B cell (primary cell): Measurements from ENCODE around the gene FUOM. TPM values are rescaled to one million over a fixed set of nuclear protein-coding genes. Genes with fewer than 3 reads are reported as not detected.

Experiments used
- ATAC-seq: fragments of 200-7000 bp; cut with Tn5 transposase; one replicate; pipeline ENCODE4 v1.10.0; 2021; ENCODE audit warnings: low read depth, mild to moderate bottlenecking, moderate number of reproducible peaks, moderate library complexity
- CTCF ChIA-PET: fragments of 350-600 bp; sonication (Branson Sonifier 250); formaldehyde crosslinking; loops from one replicate; lab custom pipeline; 2021; ENCODE audit warnings: antibody characterized with exemption, inconsistent platforms; lab: Charles Lee
- POLR2A ChIA-PET: fragments of 350-600 bp; sonication (Branson Sonifier 250); formaldehyde crosslinking; loops from one replicate; lab custom pipeline; 2021; ENCODE audit warnings: antibody characterized with exemption; lab: Charles Lee
- DNase-seq: peaks from one replicate; pipeline ENCODE4 v3.0.0; 2013
- H2AFZ ChIP-seq: 2 replicates; pipeline ENCODE4 v1.6.1; 2012; ENCODE audit warnings: mild to moderate bottlenecking, low read depth, low read length; ENCODE audit not compliant: insufficient read depth, poor library complexity, severe bottlenecking
- H3K27ac ChIP-seq, 2 donors: 1 replicate in 1 of 2; 2 replicates in 1 of 2; pipeline ENCODE4 v1.5.1; 2012 to 2013; ENCODE audit warnings: low read length in 2 of 2, mild to moderate bottlenecking in 2 of 2, moderate library complexity in 1 of 2
- H3K27me3 ChIP-seq, 4 experiments: fragments of 200-600 bp in 1 of 4; sonication (generic) in 1 of 4; replicated peaks in 1 of 4; 1 replicate in 2 of 4; 2 replicates in 2 of 4; pipeline versions ENCODE4 v1.6.1 to v1.7.0; 2013 to 2016; ENCODE audit warnings: low read length in 3 of 4, mild to moderate bottlenecking in 2 of 4, mixed read lengths in 1 of 4, moderate library complexity in 1 of 4; ENCODE audit not compliant: insufficient read depth in 4 of 4, control insufficient read depth in 3 of 4; ENCODE audit errors: control extremely low read depth in 1 of 4
- H3K36me3 ChIP-seq, 2 experiments: replicated peaks in 1 of 2; 1 replicate in 1 of 2; 2 replicates in 1 of 2; pipeline versions ENCODE4 v1.6.1 to v1.7.1; 2013; ENCODE audit warnings: low read length in 1 of 2; ENCODE audit not compliant: insufficient read depth in 2 of 2, control insufficient read depth in 1 of 2; ENCODE audit errors: control extremely low read depth in 1 of 2, extremely low read depth in 1 of 2
- H3K4me1 ChIP-seq, 2 donors: fragments of 200-600 bp in 1 of 2; sonication (generic) in 1 of 2; 1 replicate in 1 of 2; 2 replicates in 1 of 2; pipeline versions ENCODE4 v1.5.1 to v1.6.1; 2013 to 2017; ENCODE audit warnings: low read length in 2 of 2; ENCODE audit not compliant: control insufficient read depth in 2 of 2, insufficient read depth in 2 of 2
- H3K4me2 ChIP-seq: replicated peaks from 2 replicates; pipeline ENCODE3; 2012; ENCODE audit warnings: mild to moderate bottlenecking, low read depth, low read length; ENCODE audit not compliant: poor library complexity, severe bottlenecking
- H3K4me3 ChIP-seq, 5 experiments: fragments of 200-600 bp in 1 of 5; sonication (generic) in 1 of 5; 1 replicate in 3 of 5; 2 replicates in 2 of 5; pipeline versions ENCODE4 v1.5.1 to v1.7.0; 2011 to 2016; ENCODE audit warnings: low read length in 4 of 5, mild to moderate bottlenecking in 4 of 5, low read depth in 2 of 5, control low read depth in 1 of 5, moderate library complexity in 1 of 5; ENCODE audit not compliant: insufficient read depth in 1 of 5; ENCODE audit errors: control extremely low read depth in 1 of 5, extremely low read depth in 1 of 5
- H3K79me2 ChIP-seq: fragments of 200-600 bp; sonication (generic); one replicate; pipeline ENCODE4 v1.6.0; 2016; ENCODE audit warnings: low read length; ENCODE audit not compliant: control insufficient read depth, insufficient read depth
- H3K9ac ChIP-seq: fragments of 200-600 bp; sonication (generic); 2 replicates; pipeline ENCODE4 v1.6.1; 2017; ENCODE audit warnings: mild to moderate bottlenecking, low read length, moderate library complexity
- H3K9me3 ChIP-seq, 3 donors: one replicate each; pipeline versions ENCODE4 v1.6.1 to v1.7.1; 2013; ENCODE audit warnings: low read length in 2 of 3; ENCODE audit not compliant: control insufficient read depth in 2 of 3, insufficient read depth in 1 of 3; ENCODE audit errors: control extremely low read depth in 1 of 3
- H4K20me1 ChIP-seq: 2 replicates; pipeline ENCODE4 v1.6.0; 2012; ENCODE audit warnings: mild to moderate bottlenecking, low read length; ENCODE audit not compliant: insufficient read depth, control insufficient read depth, poor library complexity, severe bottlenecking
- H3K27ac Mint-ChIP-seq: one replicate; pipeline ENCODE4 v1.8.0; 2021; ENCODE audit warnings: mixed read lengths
- H3K27me3 Mint-ChIP-seq: one replicate; pipeline ENCODE4 v1.8.0; 2021; ENCODE audit warnings: mixed read lengths
- H3K4me1 Mint-ChIP-seq: one replicate; pipeline ENCODE4 v1.8.0; 2021; ENCODE audit warnings: mixed read lengths
- H3K4me3 Mint-ChIP-seq: one replicate; pipeline ENCODE4 v1.8.0; 2021; ENCODE audit warnings: mixed read lengths
- H3K9me3 Mint-ChIP-seq: one replicate; pipeline ENCODE4 v1.8.0; 2022; ENCODE audit warnings: mixed read lengths; ENCODE audit not compliant: insufficient read depth
- CTCF ChIP-seq: fragments of 200-600 bp; IDR thresholded peaks from one replicate; pipeline ENCODE4 v1.8.0; 2022; ENCODE audit warnings: antibody characterized with exemption, mild to moderate bottlenecking
- EZH2 ChIP-seq: IDR thresholded peaks from 2 replicates; pipeline ENCODE4 v1.6.1; 2012; ENCODE audit warnings: borderline replicate concordance, low read depth, mild to moderate bottlenecking, moderate library complexity, low read length; ENCODE audit not compliant: insufficient read depth, poor library complexity, severe bottlenecking
- WGBS: methylation state at CpG from one replicate; pipeline ENCODE4 v1.1.5; 2013; ENCODE audit warnings: missing lambda C conversion rate; ENCODE audit not compliant: insufficient coverage; 5-methylcytosine and 5-hydroxymethylcytosine counted together
- intact Hi-C: fragments of 100-400 bp; cut with micrococcal nuclease; formaldehyde crosslinking; loops from one replicate; pipeline ENCODE4 v1.10.0; 2022
- polyA plus RNA-seq: library from polyadenylated mRNA; depleted of rRNA; stranded (reverse); fragments of >200 nt; gene quantifications from 2 replicates; pipeline ENCODE4 v1.2.3, GENCODE V29; 2012
- total RNA-seq, 2 donors: library from RNA; stranded (reverse); fragments of 120-200 nt in 1 of 2; gene quantifications; 1 replicate in 1 of 2; 2 replicates in 1 of 2; pipeline versions ENCODE4 v1.2.3 to v1.2.4, GENCODE V29; 2013 to 2022

The FUOM gene
- total and polyA plus RNA-seq, 2 donors (not counting 1 experiment from before 2014, with no cell fraction given) = 23.8 to 30.7 TPM

GRCh38 chr10:133353988-133354605, 3.7 kb downstream of the FUOM start:
- H3K79me2 ChIP-seq = peaks cover 24% of the 10 kb centered on the region
- H3K36me3 ChIP-seq = peaks cover 0 to 3% of the 10 kb centered on the region in 2 experiments
- H3K9me3 ChIP-seq = peaks cover 0 to 19% (median 0%) of the 10 kb centered on the region in 3 donors
- no peak overlapping the region for H3K4me3 ChIP-seq
- H3K4me2 ChIP-seq = no peak overlapping the region
- no peak overlapping the region for H2AFZ ChIP-seq
- intact Hi-C loops = no loop called here
- TF ChIP-seq CTCF = no peak
- TF ChIP-seq EZH2 = no peak
- Mint-ChIP-seq H3K9me3 (no peaks in the 10 kb centered on the region), H3K27ac (no peak overlapping the region), H3K27me3 (peaks cover 3% of the 10 kb centered on the region), H3K4me3 (no peak overlapping the region), H3K4me1 (peaks cover 10% of the 10 kb centered on the region)
- WGBS = 80% methylated on average over 15 of the region's 16 CpGs
- peaks cover 0 to 5% (median 0%) of the 10 kb centered on the region in 4 experiments for H3K27me3 ChIP-seq
- CTCF ChIA-PET = no interaction called here
- H3K27ac ChIP-seq = no peak overlapping the region
- no peak for ATAC-seq
- peaks cover 8 to 18% of the 10 kb centered on the region in 2 donors for H3K4me1 ChIP-seq
- DNase-seq = no peak
- POLR2A ChIA-PET = no interaction called here
- no peak overlapping the region for H3K9ac ChIP-seq
- peaks cover 21% of the 10 kb centered on the region for H4K20me1 ChIP-seq

DNA sequence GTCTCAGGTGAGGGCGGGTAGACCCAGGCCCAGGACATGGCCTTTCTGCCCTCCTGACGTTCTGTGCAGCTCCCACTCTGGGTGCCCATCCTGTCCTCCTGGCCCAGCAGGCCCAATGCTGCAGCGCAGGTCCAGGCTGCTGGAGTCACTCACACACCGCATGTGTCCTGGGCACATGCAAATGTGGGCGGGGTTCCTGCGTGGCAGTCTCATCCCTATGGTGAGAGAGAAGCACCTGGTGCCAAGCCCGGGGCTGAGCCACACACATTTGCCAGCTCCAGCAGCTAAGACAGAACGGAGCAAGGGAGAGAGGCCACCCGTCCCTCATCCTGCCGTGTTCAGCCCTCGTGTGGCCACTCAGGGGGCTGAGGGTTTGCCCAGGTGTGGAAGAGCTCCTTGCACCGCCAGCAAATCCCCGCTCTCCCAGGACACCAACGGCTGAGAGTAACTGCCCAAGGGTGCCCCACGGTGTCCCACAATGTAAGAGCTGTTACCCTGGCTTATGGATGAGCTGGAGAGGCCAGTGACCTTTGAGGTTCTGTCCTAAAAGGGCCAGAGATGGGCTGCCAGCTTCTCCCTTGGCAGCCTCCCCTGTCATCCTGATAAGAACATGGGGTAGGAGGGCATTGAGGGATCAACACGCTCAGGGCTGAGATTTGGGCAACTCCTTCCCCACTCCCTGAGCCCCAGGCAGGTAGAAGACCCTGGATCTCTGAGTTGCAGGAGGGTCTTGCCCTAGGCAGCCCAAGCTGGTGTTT, 4.4 kb downstream of the FUOM start:
- peaks cover 11% of the 10 kb centered on the region for H3K4me1 Mint-ChIP-seq
- no peaks in the 10 kb centered on the region for H3K9me3 Mint-ChIP-seq
- TF ChIP-seq EZH2 = no peak
- no peak for TF ChIP-seq CTCF
- H3K9me3 ChIP-seq = peaks cover 0 to 16% (median 0%) of the 10 kb centered on the region in 3 donors
- no peak overlapping the region for H3K27ac Mint-ChIP-seq
- H4K20me1 ChIP-seq = peaks cover 21% of the 10 kb centered on the region
- 81% methylated on average over 15 of the region's 16 CpGs for WGBS
- H3K36me3 ChIP-seq = peaks cover 0 to 3% of the 10 kb centered on the region in 2 experiments
- H3K79me2 ChIP-seq = peaks cover 24% of the 10 kb centered on the region
- H3K27me3 ChIP-seq = peaks cover 0 to 5% (median 0%) of the 10 kb centered on the region in 4 experiments
- intact Hi-C loops = no loop called here
- H3K4me3 ChIP-seq = no peak overlapping the region
- no peak for DNase-seq
- H3K4me3 Mint-ChIP-seq = no peak overlapping the region
- no peak for ATAC-seq
- H3K4me1 ChIP-seq = peaks cover 8 to 18% of the 10 kb centered on the region in 2 donors
- H3K4me2 ChIP-seq = no peak overlapping the region
- POLR2A ChIA-PET = interaction anchor here (0.6 kb wide), 1 partner anchor 51 kb away, joined by 7 read pairs; no protein-coding TSS in a partner anchor
- no peak overlapping the region for H2AFZ ChIP-seq
- CTCF ChIA-PET = interaction anchor here (1.4 kb wide), 1 partner anchor 24 kb away, joined by 3 read pairs; no protein-coding TSS in a partner anchor
- H3K27me3 Mint-ChIP-seq = peaks cover 5% of the 10 kb centered on the region
- no peak overlapping the region for H3K9ac ChIP-seq
- no peak overlapping the region for H3K27ac ChIP-seq
